GM18907 (cell line): Measurements from ENCODE around the gene KCNJ16.

Experiments
- ATAC-seq: cut with Tn5 transposase; IDR thresholded peaks from one replicate; pipeline ENCODE4 v1.9.1; 2021; ENCODE audit warnings: mild to moderate bottlenecking, moderate library complexity; ENCODE audit not compliant: unreplicated experiment

The KCNJ16 gene

GRCh38 chr17:70124723-70125122 is 49.7 kb downstream of the KCNJ16 start:
- ATAC-seq, result no peak

- no peak for ATAC-seq
Observed at GRCh38 chr17:70127221-70127873, 52.3 kb downstream of the KCNJ16 start.

DNA sequence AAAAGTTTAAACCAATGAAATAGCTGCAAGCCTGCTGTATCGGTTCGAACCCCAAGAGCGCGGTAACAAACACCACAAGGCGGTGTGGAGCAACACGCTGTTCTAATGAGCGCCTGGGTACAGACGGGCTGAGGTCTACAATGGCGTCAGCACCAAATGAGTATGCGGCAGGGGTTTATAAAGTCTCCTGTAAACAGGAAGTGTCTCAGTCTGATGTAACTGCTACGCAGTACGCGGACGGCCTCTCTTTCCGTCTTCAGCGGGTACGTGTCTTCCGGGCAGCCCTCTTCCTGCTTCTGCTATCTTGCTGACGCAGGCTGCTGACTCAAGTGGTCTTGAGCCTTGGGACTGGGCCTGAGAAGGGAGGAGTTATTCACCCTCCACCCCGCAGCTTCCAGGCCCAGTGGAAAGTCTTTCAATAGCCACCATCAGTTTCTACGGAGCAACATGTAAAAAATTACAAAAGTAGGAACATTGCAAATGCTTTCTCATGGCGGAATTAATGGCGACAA is 53.8 kb downstream of the KCNJ16 start:
- ATAC-seq, result no peak

- no peak for ATAC-seq
Observed at GRCh38 chr17:70130289-70130688, 55.3 kb downstream of the KCNJ16 start.

GRCh38 chr17:70132505-70132904 is 57.5 kb downstream of the KCNJ16 start:
- ATAC-seq, result no peak

- ATAC-seq, result no peak
Observed at GRCh38 chr17:70134042-70134441, 59.0 kb downstream of the KCNJ16 start.

GRCh38 chr17:70134777-70135176 is 59.8 kb downstream of the KCNJ16 start:
- ATAC-seq, result no peak

GRCh38 chr17:70136131-70136530 is 61.1 kb downstream of the KCNJ16 start:
- ATAC-seq, result no peak

- ATAC-seq, result peak; percentile 99
Observed at GRCh38 chr17:70137451-70138230, 62.6 kb downstream of the KCNJ16 start.

DNA sequence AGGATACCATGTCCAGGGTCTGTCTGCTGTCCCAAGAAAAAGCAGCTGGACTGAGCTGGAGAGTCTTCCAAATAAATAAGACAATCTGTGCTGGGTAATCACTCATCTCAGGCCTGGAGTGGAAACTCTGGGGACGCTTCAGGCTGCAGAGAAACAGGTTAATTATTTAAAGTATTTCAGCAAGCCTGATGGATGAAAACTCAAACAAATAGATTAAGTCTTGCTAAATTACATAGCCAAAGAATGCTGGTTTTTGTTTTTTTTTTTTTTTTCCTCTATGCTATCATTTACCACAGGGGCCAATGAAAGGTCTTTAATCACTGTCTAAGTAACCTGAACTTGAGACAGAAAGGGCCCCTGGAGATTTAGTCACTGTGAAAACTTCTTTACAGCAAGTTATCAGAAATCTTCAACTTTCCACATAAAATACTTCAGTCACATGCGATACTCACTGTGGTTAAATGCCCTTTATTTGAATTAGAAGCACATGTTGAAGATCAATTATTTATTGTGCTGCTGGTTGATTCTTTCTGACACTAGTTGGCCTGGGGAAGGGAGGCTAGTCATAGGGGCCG is 63.4 kb downstream of the KCNJ16 start:
- no peak for ATAC-seq

DNA sequence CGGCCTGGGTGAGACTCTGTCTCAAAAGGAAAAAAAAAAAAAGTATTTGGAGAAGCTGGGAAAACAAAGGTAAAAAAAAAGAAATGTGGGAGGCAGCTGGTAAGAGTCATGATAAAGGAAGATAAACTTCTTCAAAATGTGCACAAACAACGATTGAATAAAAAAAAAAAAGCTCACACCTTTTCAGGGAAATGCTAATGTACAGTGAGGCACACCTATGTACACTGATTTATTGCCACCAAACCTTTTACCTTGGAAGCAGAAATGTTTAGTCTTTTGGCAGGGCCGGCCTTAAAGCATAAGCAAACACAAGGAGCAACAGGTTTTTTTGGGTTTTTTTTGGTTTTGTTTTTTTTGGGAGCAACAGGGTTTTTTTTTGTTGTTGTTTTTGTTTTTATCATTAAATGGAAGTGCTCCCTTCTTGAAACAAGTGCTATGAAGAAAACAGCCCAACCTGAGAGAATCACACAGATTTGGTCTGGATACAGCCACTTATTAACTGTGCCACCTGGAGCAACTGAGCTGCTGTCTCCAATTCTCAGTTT is 64.5 kb downstream of the KCNJ16 start:
- no peak for ATAC-seq

DNA sequence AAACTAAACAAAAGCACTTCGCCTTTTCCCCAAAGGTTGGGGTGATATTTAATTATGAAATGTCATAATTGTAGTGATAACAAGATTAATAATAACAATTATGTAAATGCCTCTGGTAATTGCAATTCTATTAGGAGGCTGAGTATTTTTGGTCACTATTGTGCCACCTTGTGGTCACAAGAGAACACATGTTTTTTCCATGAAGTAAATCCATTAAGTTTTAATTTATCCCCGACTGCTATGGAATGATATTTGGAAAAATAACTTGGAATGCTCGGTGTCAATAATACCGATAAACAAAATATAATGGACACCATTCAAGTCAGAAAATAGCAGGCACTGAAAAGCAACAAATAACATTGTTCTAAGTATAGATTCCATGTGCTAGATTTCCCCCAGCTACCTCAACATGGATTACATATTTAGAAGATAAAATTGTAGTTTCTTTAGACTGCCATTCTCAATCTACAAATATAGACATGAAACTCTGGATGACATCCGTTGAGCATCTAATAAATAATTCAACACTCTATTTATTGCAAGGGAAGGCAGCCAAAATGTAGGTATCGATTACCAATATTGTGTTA is 69.3 kb downstream of the KCNJ16 start:
- ATAC-seq, result no peak

- ATAC-seq, result no peak
Observed at GRCh38 chr17:70153210-70153609, 78.2 kb downstream of the KCNJ16 start.

- ATAC-seq, result no peak
Observed at GRCh38 chr17:70157151-70157550, 82.1 kb downstream of the KCNJ16 start.

DNA sequence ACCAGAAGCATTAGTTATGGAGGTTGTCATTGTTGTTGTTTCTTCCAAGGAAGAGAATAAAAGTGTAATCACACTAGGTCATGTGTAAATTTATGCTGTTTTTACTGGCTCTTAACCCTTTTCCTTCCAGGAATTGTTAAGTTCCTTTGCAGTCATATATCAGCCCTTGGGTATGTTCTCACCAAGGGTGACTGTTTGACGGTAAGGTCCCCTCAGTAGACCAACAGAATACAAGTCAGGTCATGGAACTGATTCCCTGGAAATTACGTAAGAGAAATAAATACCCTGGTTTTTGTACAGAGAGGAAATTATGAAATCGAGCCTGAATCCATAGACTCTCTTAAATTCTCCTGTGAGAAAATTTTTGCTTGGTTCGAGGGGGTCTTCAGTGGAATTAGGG is 83.2 kb downstream of the KCNJ16 start:
- no peak for ATAC-seq

- ATAC-seq, result no peak
Observed at GRCh38 chr17:70158591-70158990, 83.6 kb downstream of the KCNJ16 start.

- ATAC-seq, result no peak
Observed at GRCh38 chr17:70159980-70160379, 85.0 kb downstream of the KCNJ16 start.

DNA sequence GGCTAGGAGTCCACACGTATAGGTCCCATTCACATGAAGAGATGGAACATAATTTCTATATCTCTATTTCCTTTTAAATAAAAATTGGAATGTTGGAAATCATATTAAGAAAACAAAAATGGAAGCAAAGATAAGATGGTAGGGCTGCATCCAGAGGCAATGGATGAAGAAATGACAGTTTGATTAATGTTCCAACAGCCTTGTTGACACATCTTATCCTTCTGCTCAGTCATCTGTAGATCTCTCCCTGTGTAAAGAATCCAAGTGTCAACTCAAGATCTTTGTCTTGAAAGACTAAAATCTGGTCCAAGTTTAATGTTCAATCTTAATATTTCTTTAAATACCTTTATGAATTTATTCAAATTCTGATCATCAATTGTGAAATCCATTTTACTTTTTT is 86.5 kb downstream of the KCNJ16 start:
- no peak for ATAC-seq

DNA sequence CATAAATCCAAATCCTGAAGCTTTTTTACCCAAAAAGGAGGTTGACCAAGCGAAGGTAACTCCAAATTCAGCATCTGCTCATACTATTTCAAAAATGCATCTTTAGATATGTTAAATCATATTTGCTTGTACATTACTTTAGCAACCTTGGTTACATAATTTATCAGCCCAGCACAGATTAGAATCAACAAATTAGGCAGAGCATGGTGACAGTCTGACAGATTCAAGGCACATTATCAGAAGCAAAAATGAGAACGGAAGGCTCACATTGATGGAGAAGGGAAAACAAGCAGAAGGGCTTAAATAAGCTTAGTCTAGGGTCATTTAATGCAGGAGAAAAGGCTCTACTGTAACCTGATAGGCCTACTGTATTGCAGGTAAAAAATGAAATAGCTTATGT is 90.4 kb downstream of the KCNJ16 start:
- ATAC-seq, result no peak

GRCh38 chr17:70166615-70167014 is 91.6 kb downstream of the KCNJ16 start:
- ATAC-seq, result no peak
